Occipital lobe (tissue), 2 donors: ENCODE data around the gene FBXL15. TPM values are rescaled to one million over a fixed set of nuclear protein-coding genes. Genes with fewer than 3 reads are reported as not detected.
A peak's percentile ranks its signal among the peaks of the same experiment; 100 is the strongest.

Experiments
- DNase-seq: peaks from one replicate; lab custom pipeline; 2025; lab: John Stamatoyannopoulos, UW
- total RNA-seq: library from RNA; depleted of rRNA; stranded (reverse); fragments of >200 nt; gene quantifications from one replicate; pipeline ENCODE4 v1.2.3, GENCODE V29; 2014

The FBXL15 gene
- total RNA-seq, 1 donor from 2014 or later = 14.2 TPM

DNA sequence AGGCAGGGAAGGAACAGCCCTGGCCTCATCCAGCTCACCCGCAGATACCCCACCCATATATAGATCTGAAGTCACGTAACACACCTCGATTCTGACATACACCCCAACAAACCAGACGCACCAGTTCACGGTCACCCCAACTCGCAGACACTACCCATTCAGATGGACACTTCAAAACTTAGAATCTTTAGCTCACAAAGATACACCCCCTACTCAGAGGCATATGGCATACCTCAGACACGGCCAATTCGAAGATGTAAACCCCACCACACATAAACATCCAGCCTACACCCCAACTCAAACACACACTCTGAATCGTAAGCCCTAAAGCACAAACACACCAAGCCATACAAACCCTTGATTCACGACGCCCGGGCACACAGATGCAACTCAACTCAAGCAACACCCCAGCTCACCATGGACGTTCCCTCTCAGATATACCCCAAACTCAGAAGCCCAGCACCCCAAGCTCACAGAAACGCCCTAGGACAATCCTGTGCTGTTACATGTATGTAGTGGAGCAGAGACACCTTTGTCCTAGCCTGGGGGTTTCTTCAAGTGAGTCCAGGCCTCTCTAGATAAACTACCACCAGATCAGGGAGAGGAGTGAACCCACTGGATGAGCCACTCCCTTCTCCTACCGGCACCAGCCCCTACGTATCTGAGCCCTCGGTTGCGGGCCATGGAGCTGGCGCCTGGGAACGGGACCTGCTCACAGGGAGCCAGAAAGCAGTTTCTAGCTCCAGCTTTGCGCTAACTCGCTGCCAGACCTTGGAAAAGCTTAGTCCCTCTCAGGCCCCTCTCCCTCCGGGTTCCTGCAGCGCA, 10.8 kb upstream of the FBXL15 start:
- DNase-seq = no peak

DNA sequence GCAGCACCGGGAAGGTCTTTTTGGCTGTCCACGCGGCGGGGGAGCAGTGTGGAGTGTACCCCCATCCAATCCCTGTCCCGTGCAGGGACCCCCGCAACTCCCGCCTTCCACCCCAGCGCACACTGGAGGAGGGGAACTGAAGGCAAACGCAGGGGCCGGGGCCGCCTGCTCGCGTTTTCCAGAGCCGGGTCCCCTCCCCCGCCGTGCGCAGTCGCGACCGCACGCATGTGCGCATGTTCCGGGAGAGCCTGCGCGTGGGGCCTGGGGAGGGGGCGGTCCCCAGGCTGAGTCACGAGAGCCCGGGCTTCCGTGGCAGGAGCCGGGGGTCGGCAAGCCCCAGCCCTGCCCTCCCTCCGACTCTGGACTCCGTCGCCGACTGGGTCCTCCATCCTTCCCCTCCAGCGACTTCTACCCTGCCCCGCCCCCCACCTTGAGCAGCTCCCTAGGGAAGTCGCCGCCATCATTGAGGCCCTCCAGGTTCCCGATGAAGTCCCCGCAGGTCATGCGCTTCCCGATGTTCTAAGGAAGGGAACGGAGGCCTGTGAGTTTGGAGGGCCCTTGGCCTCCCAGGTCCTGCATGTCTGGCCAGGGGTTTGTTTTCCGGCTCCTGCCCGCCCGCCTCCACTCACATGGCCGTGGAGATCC, 10.1 kb upstream of the FBXL15 start:
- DNase-seq = peak; percentile 57

DNA sequence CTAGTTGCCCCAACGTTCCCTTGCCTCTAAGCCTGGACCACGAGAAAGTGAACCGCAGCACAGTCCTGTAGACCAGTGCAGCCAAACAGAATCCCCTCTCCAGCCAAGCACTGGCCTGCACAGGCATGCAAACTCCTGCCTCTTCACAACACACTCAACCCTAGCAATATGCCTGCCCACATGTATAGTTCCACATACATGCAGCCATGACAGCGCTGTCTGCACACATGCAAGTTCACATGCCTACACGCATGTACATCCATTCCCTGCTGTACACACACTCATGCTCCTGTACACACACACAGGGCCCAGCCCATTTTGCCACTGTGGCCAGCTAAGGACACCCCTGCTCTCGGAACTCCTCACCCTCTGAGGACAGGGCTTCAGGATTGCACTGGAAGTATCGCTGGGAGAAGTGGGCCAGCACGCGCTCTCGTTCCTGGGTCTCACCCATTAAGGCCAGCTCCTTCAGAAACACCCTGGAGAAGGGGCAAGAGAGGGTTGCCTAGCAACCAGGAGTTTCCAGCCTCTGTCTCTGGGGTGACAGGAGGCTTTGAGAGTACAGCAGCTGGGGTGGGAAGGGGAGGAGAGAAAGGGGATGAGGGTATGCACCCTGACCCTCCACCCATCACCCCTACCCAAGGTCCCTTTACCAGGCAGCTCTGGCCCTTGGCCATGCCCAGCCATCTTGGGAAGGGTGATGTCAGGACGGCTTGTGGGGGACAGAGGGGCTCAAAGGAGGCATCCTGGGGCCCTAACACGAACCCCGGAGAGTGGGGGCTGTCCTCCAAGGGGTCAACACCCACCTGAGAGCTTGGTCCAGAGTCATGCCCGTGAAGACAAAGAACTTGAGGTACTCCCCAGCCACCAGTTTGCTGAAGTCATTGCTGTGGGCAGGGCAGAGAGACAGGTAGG, 9.0 kb upstream of the FBXL15 start:
- no peak for DNase-seq

DNA sequence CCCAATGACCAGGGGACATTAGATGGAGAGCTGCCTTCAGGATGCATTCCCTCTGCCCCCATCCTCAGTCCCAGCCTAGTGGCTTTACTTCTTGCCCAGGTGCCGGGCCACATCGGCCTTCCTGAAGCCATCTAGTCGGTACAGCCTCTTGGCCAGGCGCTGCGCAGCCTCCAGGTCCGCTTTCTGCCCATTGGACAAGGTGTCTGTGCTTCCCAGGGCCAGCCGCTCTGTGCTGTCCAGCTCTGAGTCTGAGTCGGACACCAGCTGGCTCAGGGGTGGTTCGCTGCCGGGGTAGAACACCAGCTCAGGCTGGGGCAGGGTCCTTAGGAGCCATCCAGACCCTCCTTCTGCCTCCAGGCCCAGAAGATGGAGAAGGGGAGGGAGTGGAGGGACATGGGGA, 8.3 kb upstream of the FBXL15 start:
- no peak for DNase-seq

DNA sequence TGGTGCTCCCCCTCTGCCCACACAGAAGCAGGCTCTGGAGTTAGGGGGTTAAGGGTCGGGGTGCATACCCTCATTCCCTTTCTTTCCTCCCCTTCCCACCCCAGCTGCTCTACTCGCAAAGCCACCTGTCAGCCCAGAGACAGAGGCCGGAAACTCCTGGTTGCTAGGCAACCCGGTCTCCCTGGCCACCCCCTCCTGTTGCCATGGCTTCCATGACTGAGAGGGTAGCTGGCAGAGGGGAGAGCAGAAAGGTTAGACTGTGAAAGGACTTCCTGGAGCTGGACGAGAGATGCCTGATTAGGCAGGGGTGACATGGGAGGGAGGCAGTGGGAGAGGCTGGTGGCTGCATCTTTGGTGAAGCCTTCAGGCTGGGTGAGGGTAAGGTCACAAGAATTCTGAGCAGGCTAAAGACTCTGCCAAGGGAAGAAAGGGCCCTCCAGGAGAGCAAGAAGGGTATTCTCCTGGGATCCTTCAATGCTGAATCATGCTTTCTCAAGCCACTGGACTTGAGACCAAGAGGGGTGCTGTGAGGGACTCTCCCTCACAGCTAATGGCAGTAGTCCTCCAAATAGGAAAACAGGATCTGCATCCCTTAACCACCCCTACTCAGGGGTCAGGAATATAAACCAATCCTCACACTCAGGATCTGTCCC, 7.5 kb upstream of the FBXL15 start:
- DNase-seq = peak; percentile 41

DNA sequence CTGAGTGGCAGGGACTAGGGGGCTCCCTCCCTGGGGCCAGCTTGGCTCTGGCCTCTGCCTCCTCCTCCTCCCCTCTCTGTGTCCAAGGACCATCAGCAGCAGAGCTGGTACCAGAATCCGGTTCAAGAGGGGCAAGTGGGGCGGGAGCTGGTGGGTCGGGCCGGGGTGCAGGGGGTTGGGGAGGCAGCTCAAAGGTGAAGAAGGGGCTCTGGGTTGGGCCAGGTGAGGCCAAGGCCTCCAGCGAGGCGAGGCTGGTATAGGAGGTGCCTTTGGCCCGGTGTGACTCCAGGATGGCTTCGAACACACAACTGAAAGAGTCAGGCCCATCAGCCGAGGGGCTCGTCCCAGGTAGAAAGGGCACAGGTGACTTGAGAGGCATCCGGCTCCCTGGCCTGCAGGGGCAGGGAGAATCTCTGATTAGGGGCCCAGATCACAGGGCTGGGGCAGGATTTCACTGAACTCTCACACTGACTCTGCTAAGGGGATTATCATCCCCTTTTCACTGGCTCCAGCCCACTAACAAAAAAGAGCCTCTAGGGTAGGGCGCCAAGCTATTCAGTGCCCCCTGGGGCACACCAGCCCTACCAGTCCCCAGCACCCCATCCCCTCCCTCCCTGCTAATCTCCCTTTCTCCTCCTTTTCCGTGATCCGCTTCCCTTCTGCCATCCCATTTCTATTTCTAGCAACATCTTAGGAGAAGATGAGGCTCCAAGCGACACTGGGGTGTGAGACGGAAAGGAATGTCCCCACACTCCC, 6.7 kb upstream of the FBXL15 start:
- DNase-seq = no peak

DNA sequence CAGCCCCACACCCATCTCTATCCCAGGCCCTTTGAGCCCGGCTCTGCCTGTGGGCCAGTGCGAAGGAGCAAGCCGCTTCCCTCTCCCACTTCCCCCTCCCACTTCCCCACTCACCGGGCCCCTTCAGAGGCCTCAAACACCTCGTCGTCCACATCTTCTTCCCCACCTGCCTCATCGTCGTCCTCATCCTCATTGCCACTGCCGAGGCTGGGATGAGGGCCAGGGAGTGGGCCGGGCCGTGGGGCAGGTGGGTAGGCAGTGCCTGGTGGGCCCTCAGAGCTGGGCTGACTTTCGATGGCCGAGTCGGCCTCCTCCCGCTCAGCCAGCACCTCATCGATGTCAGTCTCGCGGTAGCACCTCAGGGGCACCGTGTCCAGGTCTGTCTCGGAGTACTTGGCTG, 5.9 kb upstream of the FBXL15 start:
- no peak for DNase-seq

DNA sequence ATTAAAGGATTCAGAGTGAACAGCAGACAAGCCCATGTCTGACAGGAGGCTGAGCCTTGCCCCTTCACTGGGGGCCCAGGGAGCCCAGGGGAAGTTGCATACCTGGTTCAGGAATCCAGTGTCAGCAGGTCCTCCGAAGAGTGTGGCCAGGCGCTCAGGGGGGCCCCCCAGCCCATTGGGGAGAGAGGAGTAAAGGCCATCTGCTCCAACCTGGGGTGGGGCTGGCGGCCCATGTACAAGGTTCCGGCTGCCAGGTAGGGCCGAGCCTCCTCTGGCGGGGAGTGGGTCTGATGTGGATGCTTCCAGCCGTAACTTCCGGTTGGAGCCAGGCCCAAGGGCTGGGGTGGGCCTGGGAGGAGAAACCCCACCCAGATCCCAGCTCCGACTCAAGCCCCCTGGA, 4.4 kb upstream of the FBXL15 start:
- DNase-seq = no peak

DNA sequence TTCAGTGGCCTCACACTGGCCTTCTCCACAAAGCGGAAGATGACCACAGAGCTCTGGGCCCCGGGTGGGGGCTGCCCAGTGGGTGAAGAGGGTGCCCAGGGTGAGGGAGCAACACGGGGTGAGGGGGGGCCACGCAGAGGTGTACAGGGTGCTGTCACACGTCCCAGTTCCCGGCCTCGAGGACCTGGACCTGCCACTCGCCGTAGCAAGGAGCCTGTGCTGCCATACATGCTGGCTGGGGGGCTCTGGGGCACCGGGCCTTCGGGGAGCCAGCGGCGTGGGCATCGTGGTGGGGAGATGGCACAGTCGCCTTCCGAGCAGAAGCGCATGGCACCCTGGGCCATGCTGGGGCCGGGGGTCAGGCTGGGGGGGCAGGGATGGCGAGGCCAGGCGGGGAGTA, 3.9 kb upstream of the FBXL15 start:
- DNase-seq = no peak

DNA sequence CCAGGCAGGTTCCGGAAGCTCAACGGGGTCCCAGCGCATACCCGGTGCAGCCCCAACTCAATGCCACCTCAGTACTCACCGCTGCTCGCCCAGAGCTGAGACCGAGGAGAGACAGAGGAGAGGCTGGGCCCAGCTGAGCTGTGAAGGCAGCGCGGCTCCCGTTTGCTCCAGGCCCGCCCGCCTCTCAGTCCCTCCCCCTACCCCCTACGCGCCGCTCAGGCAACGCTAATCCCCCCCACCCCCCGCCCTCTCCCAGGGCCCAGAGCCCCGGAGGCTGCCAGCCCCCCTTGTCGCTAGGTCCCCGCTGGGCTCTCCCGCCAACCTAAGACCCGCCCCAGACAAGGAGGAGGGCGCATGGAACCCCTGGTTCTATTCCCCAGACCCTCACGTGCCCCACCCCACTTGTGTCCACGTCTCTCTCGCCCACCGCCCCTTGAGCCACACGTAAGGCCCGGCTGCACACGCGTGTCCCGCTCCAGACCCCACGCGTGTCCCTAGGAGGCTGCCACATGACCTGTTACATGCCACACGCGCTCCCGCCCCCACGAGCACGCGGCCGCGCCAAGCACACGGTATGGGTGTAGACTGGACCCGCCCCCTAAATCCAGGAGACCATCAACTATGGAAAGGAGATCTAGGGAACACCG, 1.9 kb upstream of the FBXL15 start, which contains the start of gene PSD:
TSS of gene PSD (minus strand) at position 164 of the 647 bp plus-strand sequence. CDS start 1,747 bp downstream, outside the sequence.
- DNase-seq = peak; percentile 49

DNA sequence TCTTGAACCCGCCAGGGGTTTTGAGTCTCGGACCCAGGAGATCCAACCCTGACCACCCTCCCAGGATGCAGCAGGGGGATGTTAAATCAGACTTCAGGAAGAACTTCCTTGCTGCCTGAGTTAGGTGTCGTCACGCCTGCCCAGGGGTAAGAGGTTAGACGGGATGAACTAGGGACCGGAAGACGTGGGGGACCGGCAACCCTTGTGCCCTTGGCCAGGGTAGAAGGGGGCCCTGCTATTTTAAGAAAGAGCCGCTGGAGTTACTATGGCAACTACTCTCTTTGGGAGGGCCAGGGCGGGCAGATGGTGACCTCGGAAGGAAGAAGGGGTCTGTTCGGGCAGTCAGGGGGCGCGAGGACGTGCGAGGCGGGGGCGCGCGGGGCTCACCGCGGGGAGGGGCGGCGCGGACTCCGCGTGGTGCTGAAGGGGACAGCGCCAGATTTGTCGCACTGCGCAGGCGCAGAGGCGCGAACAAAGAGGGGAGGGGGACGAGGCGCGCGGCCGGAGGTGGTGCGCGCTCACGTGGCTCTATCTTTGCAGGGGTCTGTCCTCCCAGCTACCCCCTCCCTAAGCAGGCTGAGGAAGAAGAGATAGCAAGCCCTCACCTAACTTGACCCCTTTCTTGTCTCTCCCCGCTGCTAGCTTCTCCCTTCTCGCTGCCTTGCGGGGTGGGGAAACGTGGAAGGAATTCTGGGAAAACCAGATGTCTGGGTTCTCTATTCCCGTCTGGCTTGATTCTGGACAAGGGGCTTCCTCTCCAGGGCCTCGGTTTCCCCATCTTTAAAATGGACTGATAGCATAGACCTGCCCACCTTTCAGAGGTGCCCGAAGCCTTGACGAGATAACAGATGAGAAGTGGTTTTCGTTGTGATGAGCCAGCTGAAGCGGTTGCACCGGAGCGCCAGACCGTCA, 1.1 kb upstream of the FBXL15 start:
- peak; percentile 50 for DNase-seq

DNA sequence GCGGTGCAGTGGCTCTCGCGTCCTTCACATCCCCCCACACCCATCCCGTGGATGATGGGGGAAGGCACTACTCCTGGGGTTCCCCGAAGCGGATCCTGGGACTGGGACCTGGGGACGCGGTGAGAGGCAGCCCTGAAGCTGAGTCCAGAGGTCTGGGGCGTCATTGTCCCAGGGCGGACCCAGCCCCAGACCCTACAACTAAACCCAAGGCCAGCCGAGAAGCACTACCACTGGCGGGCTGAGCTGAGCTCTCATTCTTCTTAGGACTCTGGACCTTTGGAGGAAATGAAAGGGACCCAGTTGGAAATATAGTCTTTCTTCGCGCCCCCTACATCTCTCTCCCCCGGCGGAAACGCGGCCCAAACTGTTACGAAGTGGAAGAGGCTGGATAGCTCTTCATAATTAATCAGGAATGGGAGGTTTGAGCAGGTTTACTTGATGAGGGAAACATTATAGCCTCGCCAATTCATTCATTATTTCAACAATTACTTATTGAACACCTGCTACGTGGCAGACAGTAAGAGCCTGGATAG, 389 bp upstream of the FBXL15 start:
- DNase-seq = no peak

DNA sequence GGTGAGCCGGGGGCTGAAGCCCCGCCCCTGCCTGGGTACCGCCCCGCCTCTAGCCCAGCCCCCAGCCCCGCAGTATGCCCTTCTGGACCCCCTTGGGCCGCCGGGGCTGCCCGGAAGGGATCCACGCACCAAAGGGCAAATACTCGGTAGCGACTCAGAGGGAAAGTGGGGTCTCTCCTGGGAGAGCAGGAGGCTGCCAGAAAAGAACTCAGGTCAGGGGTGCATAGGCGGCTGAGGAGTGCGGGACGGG, 796 bp downstream of the FBXL15 start:
- DNase-seq = no peak

DNA sequence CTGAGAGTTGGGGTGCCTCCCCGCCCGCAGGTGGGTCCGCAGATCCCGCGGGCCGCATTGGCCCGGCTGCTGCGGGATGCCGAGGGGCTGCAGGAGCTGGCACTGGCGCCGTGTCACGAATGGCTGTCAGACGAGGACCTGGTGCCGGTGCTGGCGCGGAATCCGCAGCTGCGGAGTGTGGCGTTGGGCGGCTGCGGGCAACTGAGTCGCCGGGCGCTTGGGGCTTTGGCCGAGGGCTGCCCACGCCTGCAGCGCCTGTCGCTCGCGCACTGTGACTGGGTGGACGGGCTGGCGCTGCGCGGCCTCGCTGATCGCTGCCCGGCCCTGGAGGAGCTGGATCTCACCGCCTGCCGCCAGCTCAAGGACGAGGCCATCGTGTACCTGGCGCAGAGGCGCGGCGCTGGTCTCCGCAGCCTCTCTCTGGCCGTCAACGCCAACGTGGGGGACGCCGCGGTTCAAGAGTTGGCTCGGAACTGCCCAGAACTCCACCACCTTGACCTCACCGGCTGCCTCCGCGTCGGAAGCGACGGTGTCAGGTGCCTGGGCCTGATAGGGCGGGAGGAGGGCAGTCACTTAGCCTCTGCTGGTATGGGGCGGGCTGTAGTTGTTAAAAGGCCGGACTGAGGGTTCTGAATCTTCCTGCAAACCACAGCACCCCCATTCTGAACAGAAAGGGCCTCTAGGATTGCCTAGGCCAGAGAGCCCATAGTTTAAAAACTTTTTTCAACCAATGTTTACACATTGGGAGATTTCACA, 1.3 kb downstream of the FBXL15 start:
- no peak for DNase-seq

DNA sequence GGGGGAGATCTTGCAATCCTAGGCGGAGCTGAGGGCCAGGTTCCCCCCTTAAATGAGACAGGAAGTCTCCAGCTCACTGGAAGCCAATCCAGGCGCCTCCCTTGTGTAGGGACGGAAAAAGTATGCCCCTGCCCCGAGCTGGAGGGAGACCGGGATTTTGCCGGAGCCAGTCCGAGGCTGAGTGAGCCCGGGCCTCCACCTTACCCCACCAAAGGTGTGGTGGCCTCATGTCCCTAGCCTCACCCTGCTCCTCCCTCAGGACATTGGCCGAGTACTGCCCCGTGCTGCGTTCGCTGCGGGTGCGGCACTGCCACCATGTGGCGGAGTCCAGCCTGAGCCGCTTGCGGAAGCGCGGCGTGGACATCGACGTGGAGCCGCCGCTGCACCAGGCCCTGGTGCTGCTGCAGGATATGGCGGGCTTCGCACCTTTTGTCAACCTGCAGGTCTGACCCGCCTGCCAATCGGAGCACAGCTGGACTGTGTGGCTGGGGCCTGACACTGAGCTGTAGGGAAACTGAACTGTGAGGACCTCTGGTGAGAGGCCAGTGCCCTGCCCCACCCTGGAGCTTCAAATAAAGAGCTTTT, 2.0 kb downstream of the FBXL15 start:
- DNase-seq = peak; percentile 34

DNA sequence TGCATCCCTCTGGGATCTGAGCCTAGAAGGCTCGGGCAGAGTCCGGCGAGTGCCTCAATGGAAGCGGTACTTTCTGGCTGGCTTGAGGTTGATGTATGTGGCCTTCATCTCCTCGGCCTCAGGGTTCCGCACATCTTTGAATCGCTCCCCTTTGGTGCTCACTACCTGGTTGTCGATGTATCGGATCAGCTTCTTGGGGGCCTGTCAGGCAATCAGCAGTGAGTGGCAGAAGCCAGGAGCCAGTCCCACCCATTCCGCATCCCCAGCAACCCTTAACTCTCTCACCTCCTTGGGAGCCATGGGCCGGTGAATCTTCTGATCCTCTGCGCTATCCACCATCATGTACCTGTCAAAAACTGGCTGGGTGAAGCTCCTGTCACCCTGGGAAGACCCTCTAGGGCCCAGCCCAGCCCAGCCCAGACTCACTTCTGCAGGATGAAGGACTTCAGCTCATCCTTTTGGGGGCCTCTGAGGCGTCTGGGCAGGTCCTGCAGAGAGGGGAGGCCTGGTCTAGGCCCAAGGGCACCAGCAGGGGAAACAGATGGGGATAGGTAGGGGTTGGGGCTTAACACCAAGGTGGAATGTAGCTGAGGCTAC, 2.8 kb downstream of the FBXL15 start:
- no peak for DNase-seq

DNA sequence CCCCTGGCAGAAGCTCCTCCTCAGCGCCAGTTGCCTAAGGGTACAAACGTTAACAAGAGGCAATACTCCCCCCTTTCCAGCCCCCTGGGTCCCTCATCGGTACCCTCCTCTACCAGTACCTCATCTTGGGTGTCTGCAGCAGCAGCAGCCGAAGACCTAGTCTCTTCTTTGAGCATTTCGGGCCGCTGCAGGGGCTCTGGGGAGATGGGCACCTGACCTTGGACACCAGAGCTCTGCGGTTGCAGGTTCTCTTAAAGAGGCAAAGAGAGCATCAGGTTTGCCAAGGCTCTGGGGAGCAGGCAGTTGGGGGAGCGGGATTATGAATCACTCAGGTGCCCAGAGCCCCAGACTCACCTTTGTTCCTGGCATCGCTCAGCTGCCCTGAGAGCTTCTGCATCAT, 3.5 kb downstream of the FBXL15 start:
- no peak for DNase-seq

DNA sequence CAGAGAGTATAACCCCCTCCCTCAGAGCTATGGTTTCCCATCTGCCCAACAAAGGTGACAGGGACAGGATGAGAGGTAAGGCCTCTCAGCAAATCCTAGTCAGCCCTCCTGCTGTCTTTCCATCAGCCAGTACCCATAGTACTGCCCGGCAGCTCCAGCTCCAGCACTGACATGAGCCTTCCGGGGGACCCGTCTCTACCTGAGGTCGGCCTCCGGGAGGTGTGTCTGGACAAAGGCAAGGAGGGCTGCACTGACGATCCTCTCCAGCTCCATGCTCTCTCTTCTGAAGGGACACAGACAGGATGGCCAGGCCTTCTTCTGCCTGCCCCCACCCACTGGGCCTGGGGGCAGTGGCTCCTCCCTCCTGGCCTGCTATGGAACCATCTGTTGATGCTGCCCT, 4.3 kb downstream of the FBXL15 start:
- no peak for DNase-seq
